Smooth muscle cell (in vitro differentiated cells): ENCODE measurements around the gene HBQ1. TPM values are rescaled to one million over a fixed set of nuclear protein-coding genes. Genes with fewer than 3 reads are reported as not detected.
"Not testable (repeated sequence)": the region's sequence is repeated elsewhere in the genome, so short reads cannot be mapped to it uniquely, and the experiment has no call there.

ENCODE experiments used
- DNase-seq: peaks from one replicate; lab custom pipeline; 2025; ENCODE audit not compliant: unreplicated experiment; lab: John Stamatoyannopoulos, UW
- H2AFZ ChIP-seq: fragments of 200-600 bp; sonication (generic); 2 replicates; pipeline ENCODE4 v1.6.0; 2016; ENCODE audit warnings: antibody characterized with exemption, low read depth, mild to moderate bottlenecking
- H3F3A ChIP-seq: fragments of 200-600 bp; sonication (generic); 2 replicates; pipeline ENCODE4 v1.6.0; 2017; ENCODE audit warnings: antibody characterized with exemption, low read depth
- H3K27ac ChIP-seq: fragments of 200-600 bp; sonication (generic); 2 replicates; pipeline ENCODE4 v1.5.1; 2016; ENCODE audit warnings: low read depth, mild to moderate bottlenecking
- H3K27me3 ChIP-seq: fragments of 200-600 bp; sonication (generic); 2 replicates; pipeline ENCODE4 v1.6.1; 2016; ENCODE audit warnings: low read depth, mild to moderate bottlenecking
- H3K36me3 ChIP-seq: fragments of 200-600 bp; sonication (generic); 2 replicates; pipeline ENCODE4 v1.5.1; 2016; ENCODE audit warnings: low read depth
- H3K4me1 ChIP-seq: fragments of 200-600 bp; sonication (generic); 2 replicates; pipeline ENCODE4 v1.5.1; 2016; ENCODE audit warnings: low read depth
- H3K4me2 ChIP-seq: fragments of 200-600 bp; sonication (generic); 2 replicates; pipeline ENCODE4 v1.6.0; 2016; ENCODE audit warnings: mild to moderate bottlenecking
- H3K4me3 ChIP-seq: fragments of 200-600 bp; sonication (generic); 2 replicates; pipeline ENCODE4 v1.5.1; 2016; ENCODE audit warnings: mild to moderate bottlenecking
- H3K79me2 ChIP-seq: fragments of 200-600 bp; sonication (generic); 2 replicates; pipeline ENCODE4 v1.6.0; 2016; ENCODE audit warnings: low read depth, mild to moderate bottlenecking
- H3K9ac ChIP-seq: fragments of 200-600 bp; sonication (generic); 2 replicates; pipeline ENCODE4 v1.6.0; 2016; ENCODE audit warnings: low read depth
- H3K9me3 ChIP-seq: fragments of 200-600 bp; sonication (generic); replicated peaks from 2 replicates; pipeline ENCODE4 v1.5.1; 2016; ENCODE audit warnings: low read depth
- H4K20me1 ChIP-seq: fragments of 200-600 bp; sonication (generic); 2 replicates; pipeline ENCODE4 v1.6.0; 2016; ENCODE audit warnings: low read depth
- WGBS: methylation state at CpG from one replicate; pipeline ENCODE4 v1.1.7; 2016; ENCODE audit warnings: low lambda C conversion rate; 5-methylcytosine and 5-hydroxymethylcytosine counted together
- polyA plus RNA-seq: library from polyadenylated mRNA; unstranded; fragments of >200 nt; fragmentation: Nextera tagmentation; extraction: Ambion mirVana; gene quantifications from 2 replicates; pipeline ENCODE4 v1.2.1, GENCODE V29; 2016
- total RNA-seq: library from RNA; depleted of rRNA; stranded (reverse); fragments of >200 nt; gene quantifications from 2 replicates; pipeline ENCODE4 v1.2.3, GENCODE V29; 2014
- TF ChIP-seq, protein P1 (sequence below): fragments of 200-600 bp; sonication (generic); IDR thresholded peaks from 2 replicates; pipeline ENCODE4 v1.5.1; 2017; ENCODE audit warnings: borderline replicate concordance, mild to moderate bottlenecking, antibody characterized with exemption; ENCODE audit not compliant: insufficient read depth, poor library complexity, severe bottlenecking

HBQ1 gene
- total and polyA plus RNA-seq, 2 experiments from 2014 or later = not detected

DNA sequence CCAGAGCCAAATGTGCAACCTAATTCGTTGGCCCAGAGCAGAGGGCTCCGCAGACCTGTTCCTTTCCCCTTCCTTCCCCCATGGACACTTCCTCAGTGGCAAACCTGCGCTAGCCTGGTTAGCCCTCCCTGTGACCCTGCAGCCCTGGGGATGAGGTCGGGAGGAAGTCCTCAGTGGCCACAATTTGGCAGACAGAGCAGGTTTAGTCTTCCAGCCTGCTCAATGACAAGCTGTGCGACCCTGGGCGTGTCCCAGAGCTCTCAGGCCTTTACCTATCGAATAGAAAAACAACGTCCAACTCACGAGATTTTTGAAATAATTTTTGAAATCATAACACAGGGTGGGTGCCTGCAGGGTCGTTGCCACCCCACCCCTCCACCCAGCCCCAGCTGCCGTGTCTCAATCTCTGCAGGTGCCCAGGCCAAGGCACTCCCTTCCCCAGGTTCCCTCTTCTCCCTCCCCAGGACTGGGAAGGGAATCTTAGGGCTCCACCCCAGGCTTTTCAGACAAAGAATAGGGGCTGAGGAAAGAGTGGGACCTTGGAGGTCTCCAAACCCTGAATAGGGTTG lies 13.1 kb upstream of the HBQ1 start:
- DNase-seq = no peak
- no peaks in the 10 kb centered on the region for H3K79me2 ChIP-seq
- H3K4me1 ChIP-seq = peaks cover 5% of the 10 kb centered on the region
- H4K20me1 ChIP-seq = no peaks in the 10 kb centered on the region
- H3F3A ChIP-seq = no peaks in the 10 kb centered on the region
- H3K9ac ChIP-seq = no peak overlapping the region
- peaks cover 74% of the 10 kb centered on the region for H3K27me3 ChIP-seq
- no peaks in the 10 kb centered on the region for H3K36me3 ChIP-seq
- TF ChIP-seq, protein P1, sequence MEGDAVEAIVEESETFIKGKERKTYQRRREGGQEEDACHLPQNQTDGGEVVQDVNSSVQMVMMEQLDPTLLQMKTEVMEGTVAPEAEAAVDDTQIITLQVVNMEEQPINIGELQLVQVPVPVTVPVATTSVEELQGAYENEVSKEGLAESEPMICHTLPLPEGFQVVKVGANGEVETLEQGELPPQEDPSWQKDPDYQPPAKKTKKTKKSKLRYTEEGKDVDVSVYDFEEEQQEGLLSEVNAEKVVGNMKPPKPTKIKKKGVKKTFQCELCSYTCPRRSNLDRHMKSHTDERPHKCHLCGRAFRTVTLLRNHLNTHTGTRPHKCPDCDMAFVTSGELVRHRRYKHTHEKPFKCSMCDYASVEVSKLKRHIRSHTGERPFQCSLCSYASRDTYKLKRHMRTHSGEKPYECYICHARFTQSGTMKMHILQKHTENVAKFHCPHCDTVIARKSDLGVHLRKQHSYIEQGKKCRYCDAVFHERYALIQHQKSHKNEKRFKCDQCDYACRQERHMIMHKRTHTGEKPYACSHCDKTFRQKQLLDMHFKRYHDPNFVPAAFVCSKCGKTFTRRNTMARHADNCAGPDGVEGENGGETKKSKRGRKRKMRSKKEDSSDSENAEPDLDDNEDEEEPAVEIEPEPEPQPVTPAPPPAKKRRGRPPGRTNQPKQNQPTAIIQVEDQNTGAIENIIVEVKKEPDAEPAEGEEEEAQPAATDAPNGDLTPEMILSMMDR = no peak
- no peak overlapping the region for H3K27ac ChIP-seq
- no peak overlapping the region for H3K4me2 ChIP-seq
- no peaks in the 10 kb centered on the region for H3K9me3 ChIP-seq
- 46% methylated on average over 11 of the region's 11 CpGs for WGBS
- H3K4me3 ChIP-seq = no peak overlapping the region
- H2AFZ ChIP-seq = no peak overlapping the region

DNA sequence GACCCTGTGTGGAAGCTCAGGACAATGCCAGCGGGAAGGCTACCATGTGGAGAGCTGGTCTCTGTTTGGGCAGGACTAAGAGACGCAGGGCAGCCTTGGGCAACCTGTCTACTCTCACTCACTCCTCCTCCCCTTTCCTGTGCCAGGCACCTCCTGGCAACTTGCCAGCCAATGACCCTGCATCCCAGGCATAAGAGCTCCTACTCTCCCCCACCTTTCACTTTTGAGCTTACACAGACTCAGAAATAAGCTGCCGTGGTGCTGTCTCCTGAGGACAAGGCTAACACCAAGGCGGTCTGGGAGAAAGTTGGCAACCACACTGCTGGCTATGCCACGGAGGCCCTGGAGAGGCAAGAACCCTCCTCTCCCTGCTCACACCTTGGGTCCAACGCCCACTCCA lies 11.8 kb upstream of the HBQ1 start:
- no peaks in the 10 kb centered on the region for H4K20me1 ChIP-seq
- WGBS = 84% methylated on average over 6 of the region's 6 CpGs
- no peak overlapping the region for H2AFZ ChIP-seq
- TF ChIP-seq, protein P1 = no peak
- no peaks in the 10 kb centered on the region for H3K36me3 ChIP-seq
- H3K4me2 ChIP-seq = no peak overlapping the region
- no peak overlapping the region for H3K9ac ChIP-seq
- H3K4me1 ChIP-seq = peaks cover 5% of the 10 kb centered on the region
- DNase-seq = no peak
- no peaks in the 10 kb centered on the region for H3K79me2 ChIP-seq
- peaks cover 73% of the 10 kb centered on the region for H3K27me3 ChIP-seq
- H3K27ac ChIP-seq = no peak overlapping the region
- H3F3A ChIP-seq = no peaks in the 10 kb centered on the region
- no peak overlapping the region for H3K4me3 ChIP-seq
- no peaks in the 10 kb centered on the region for H3K9me3 ChIP-seq

DNA sequence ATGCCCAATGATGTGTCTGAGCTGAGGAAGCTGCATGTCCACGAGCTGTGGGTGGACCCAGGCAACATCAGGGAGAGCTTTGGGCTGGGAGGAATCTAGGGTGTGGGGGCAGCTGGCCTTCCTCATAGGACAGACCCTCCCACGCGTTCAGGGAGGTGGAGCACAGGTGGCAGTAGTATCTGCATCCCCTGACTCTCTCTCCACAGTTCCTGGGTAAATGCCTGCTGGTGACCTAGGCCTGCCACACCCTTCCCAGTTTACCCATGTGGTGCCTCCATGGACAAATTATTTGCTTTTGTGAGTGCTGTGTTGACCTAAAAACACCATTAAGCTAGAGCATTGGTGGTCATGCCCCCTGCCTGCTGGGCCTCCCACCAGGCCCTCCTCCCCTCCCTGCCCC lies 11.2 kb upstream of the HBQ1 start:
- Histone ChIP-seq H3K4me3 (no peak overlapping the region), H3K27me3 (peaks cover 76% of the 10 kb centered on the region), H2AFZ (no peak overlapping the region), H3K4me2 (no peak overlapping the region), H3K79me2 (no peaks in the 10 kb centered on the region), H4K20me1 (no peaks in the 10 kb centered on the region), H3F3A (no peaks in the 10 kb centered on the region), H3K4me1 (peaks cover 5% of the 10 kb centered on the region), H3K27ac (no peak overlapping the region), H3K9ac (no peak overlapping the region), H3K36me3 (no peaks in the 10 kb centered on the region), H3K9me3 (no peaks in the 10 kb centered on the region)
- WGBS = 51% methylated on average over 3 of the region's 3 CpGs
- DNase-seq = no peak
- TF ChIP-seq, protein P1 = no peak

DNA sequence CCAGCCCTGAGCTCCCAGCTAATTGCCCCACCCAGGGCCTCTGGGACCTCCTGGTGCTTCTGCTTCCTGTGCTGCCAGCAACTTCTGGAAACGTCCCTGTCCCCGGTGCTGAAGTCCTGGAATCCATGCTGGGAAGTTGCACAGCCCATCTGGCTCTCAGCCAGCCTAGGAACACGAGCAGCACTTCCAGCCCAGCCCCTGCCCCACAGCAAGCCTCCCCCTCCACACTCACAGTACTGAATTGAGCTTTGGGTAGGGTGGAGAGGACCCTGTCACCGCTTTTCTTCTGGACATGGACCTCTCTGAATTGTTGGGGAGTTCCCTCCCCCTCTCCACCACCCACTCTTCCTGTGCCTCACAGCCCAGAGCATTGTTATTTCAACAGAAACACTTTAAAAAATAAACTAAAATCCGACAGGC lies 10.2 kb upstream of the HBQ1 start:
- not testable (repeated sequence) for H3K36me3 ChIP-seq, H4K20me1 ChIP-seq, H2AFZ ChIP-seq, H3K9ac ChIP-seq, H3K79me2 ChIP-seq, H3K4me1 ChIP-seq, H3K4me2 ChIP-seq, DNase-seq, H3K27ac ChIP-seq, H3K9me3 ChIP-seq, H3K4me3 ChIP-seq, H3F3A ChIP-seq
- WGBS = under 1% methylated on average over 5 of the region's 5 CpGs
- H3K27me3 ChIP-seq = peaks cover 83% of the 10 kb centered on the region
